Measurements from ENCODE around the gene PARD3B.

DNA sequence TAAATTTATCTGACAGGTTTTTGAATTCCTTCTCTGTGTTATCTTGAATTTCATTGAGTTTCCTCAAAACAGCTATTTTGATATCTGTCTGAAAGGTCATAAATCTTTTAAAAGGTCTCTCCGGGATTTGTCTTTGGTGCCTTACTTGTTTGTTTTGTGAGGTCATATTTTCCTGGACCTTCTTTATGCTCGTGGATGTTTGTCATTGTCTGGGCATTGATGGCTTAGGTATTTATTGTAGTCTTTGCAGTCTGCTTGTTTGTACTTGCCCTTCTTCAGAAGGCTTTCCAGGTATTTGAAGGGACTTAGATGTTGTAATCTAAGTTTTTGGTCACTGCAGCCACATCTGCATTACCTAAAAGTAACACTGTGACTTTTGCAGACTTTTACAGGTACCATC is 355.2 kb downstream of the PARD3B start:
- TF ChIP-seq, protein P1, sequence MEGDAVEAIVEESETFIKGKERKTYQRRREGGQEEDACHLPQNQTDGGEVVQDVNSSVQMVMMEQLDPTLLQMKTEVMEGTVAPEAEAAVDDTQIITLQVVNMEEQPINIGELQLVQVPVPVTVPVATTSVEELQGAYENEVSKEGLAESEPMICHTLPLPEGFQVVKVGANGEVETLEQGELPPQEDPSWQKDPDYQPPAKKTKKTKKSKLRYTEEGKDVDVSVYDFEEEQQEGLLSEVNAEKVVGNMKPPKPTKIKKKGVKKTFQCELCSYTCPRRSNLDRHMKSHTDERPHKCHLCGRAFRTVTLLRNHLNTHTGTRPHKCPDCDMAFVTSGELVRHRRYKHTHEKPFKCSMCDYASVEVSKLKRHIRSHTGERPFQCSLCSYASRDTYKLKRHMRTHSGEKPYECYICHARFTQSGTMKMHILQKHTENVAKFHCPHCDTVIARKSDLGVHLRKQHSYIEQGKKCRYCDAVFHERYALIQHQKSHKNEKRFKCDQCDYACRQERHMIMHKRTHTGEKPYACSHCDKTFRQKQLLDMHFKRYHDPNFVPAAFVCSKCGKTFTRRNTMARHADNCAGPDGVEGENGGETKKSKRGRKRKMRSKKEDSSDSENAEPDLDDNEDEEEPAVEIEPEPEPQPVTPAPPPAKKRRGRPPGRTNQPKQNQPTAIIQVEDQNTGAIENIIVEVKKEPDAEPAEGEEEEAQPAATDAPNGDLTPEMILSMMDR (IDR thresholded peaks at IDR 0.05): no peak
- no peak for TF ChIP-seq POLR2A (IDR thresholded peaks at IDR 0.05)

Measured in lower leg skin (tissue), 3 donors.